Esophagus squamous epithelium (tissue), 5 donors: Measurements from ENCODE around the gene SVOPL. TPM values are rescaled to one million over a fixed set of nuclear protein-coding genes. Genes with fewer than 3 reads are reported as not detected.

Experiments used
- DNase-seq: peaks from one replicate; lab custom pipeline; 2025; lab: John Stamatoyannopoulos, UW
- H3K27ac ChIP-seq, 4 donors: fragments of 200-600 bp; sonication (generic); one replicate each; pipeline ENCODE4 v1.5.1; 2016 to 2019; ENCODE audit warnings: mild to moderate bottlenecking in 1 of 4
- H3K27me3 ChIP-seq, 4 donors: fragments of 200-600 bp; sonication (generic); 1 replicate in 3 of 4; 2 replicates in 1 of 4; pipeline versions ENCODE4 v1.5.1 to v1.6.0; 2017 to 2021; ENCODE audit warnings: antibody characterized with exemption in 1 of 4
- H3K36me3 ChIP-seq, 3 donors: fragments of 200-600 bp; sonication (generic); one replicate each; pipeline ENCODE4 v1.5.1; 2016 to 2019
- H3K4me1 ChIP-seq, 3 donors: fragments of 200-600 bp; sonication (generic); one replicate each; pipeline ENCODE4 v1.5.1; 2017 to 2019
- H3K4me3 ChIP-seq, 4 donors: fragments of 200-600 bp; sonication (generic); 1 replicate in 3 of 4; 2 replicates in 1 of 4; pipeline ENCODE4 v1.5.1; 2016 to 2019; ENCODE audit warnings: mild to moderate bottlenecking in 2 of 4, moderate library complexity in 1 of 4
- H3K9me3 ChIP-seq, 3 donors: fragments of 200-600 bp; sonication (generic); one replicate each; pipeline ENCODE4 v1.5.1; 2016 to 2019
- POLR2A ChIP-seq, 4 donors: fragments of 450-650 bp; IDR thresholded peaks; one replicate each; pipeline ENCODE4 v1.6.1; 2017; ENCODE audit warnings: antibody characterized with exemption in 4 of 4, mild to moderate bottlenecking in 4 of 4, moderate library complexity in 3 of 4
- WGBS, 2 donors: methylation state at CpG; one replicate each; pipeline ENCODE4 v1.1.5; 2018; 5-methylcytosine and 5-hydroxymethylcytosine counted together
- intact Hi-C: fragments of 100-400 bp; cut with DNase I; formaldehyde crosslinking; loops from one replicate; pipeline ENCODE4 v1.15.0; 2022
- total RNA-seq, 4 donors: library from RNA; depleted of rRNA; stranded (reverse); fragments of >200 nt; gene quantifications; one replicate each; pipeline ENCODE4 v1.1.0, GENCODE V29; 2016
- TF ChIP-seq, protein P1 (sequence below), 6 experiments: fragments of 450-650 bp in 4 of 6; fragments of 200-600 bp in 2 of 6; sonication (generic) in 2 of 6; IDR thresholded peaks; one replicate each; pipeline ENCODE4 v1.5.1; 2016 to 2019; ENCODE audit warnings: antibody characterized with exemption in 6 of 6, mild to moderate bottlenecking in 4 of 6, moderate library complexity in 4 of 6
- donor health status: DM: yes; HTN: yes; CAD: no.

The SVOPL gene
- total RNA-seq, 4 donors from 2014 or later: 0.18 TPM; not detected in 3

DNA sequence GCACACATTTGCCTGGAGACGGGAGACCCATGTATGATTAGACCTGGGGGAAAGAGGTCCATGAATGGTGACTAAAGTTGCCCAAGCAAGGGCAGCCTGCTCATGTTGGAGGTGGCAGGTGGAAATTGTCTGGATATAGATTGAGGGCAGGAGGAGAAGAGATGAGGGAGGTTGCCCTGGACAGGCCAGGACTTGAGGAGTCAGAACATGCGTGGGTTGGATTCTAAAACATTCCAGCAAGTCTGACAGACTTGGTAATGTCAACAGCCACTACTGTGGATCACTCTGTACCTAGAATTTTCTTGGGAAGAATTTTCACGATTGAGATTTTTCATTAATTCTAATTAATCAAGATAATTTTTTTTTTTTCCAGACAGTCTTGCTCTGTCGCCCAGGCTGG, 19.1 kb upstream of the SVOPL start:
- no peak for TF ChIP-seq POLR2A (IDR thresholded peaks at IDR 0.05)
- TF ChIP-seq, protein P1, sequence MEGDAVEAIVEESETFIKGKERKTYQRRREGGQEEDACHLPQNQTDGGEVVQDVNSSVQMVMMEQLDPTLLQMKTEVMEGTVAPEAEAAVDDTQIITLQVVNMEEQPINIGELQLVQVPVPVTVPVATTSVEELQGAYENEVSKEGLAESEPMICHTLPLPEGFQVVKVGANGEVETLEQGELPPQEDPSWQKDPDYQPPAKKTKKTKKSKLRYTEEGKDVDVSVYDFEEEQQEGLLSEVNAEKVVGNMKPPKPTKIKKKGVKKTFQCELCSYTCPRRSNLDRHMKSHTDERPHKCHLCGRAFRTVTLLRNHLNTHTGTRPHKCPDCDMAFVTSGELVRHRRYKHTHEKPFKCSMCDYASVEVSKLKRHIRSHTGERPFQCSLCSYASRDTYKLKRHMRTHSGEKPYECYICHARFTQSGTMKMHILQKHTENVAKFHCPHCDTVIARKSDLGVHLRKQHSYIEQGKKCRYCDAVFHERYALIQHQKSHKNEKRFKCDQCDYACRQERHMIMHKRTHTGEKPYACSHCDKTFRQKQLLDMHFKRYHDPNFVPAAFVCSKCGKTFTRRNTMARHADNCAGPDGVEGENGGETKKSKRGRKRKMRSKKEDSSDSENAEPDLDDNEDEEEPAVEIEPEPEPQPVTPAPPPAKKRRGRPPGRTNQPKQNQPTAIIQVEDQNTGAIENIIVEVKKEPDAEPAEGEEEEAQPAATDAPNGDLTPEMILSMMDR (IDR thresholded peaks at IDR 0.05): no peak
- no peak for DNase-seq
- H3K4me1 ChIP-seq: peaks cover 0 to 6% (median 0%) of the 10 kb centered on the region in 3 donors
- no peaks in the 10 kb centered on the region for H3K9me3 ChIP-seq
- no peak overlapping the region for H3K4me3 ChIP-seq
- no peak overlapping the region for H3K27ac ChIP-seq
- 22 to 54% methylated on average over 3 to 4 of the region's 4 CpGs for WGBS, 2 donors
- no peaks in the 10 kb centered on the region for H3K27me3 ChIP-seq
- intact Hi-C loops: no loop called here
- H3K36me3 ChIP-seq: no peaks in the 10 kb centered on the region

GRCh38 chr7:138716889-138717288, 15.7 kb upstream of the SVOPL start:
- H3K27me3 ChIP-seq: peaks cover 0 to 6% (median 0%) of the 10 kb centered on the region in 4 donors
- no peak for DNase-seq
- TF ChIP-seq POLR2A (IDR thresholded peaks at IDR 0.05): no peak
- TF ChIP-seq, protein P1 (IDR thresholded peaks at IDR 0.05): no peak
- intact Hi-C loops: no loop called here
- no peaks in the 10 kb centered on the region for H3K9me3 ChIP-seq
- peaks cover 0 to 6% (median 0%) of the 10 kb centered on the region in 3 donors for H3K4me1 ChIP-seq
- 83 to 98% methylated on average over 5 to 6 of the region's 7 CpGs for WGBS, 2 donors
- H3K36me3 ChIP-seq: no peaks in the 10 kb centered on the region
- no peak overlapping the region for H3K27ac ChIP-seq
- H3K4me3 ChIP-seq: no peak overlapping the region

DNA sequence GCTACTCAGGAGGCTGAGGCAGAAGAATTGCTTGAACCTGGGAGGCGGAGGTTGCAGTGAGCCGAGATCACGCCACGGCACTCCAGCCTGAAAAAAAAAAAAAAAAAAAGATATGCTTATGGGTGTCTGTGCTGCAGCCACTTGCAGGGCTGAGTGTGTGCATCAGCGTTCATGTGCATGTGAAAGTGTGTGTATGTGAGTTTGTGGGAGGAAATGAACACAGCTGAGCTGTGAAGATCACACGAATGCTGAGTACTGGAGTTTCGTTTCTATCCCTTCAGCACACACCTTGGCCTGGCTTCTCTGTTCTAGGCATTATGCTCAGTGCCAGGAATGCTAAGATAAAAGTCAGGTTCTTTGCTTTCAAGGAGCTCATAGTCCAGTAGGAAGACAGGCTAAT, 12.0 kb upstream of the SVOPL start:
- Histone ChIP-seq H3K36me3 (no peaks in the 10 kb centered on the region), H3K9me3 (no peaks in the 10 kb centered on the region), H3K4me3 (no peak overlapping the region), H3K27ac (no peak overlapping the region), H3K27me3 (peaks cover 0 to 6% (median 0%) of the 10 kb centered on the region in 4 donors), H3K4me1 (no peaks in the 10 kb centered on the region)
- no peak for TF ChIP-seq POLR2A (IDR thresholded peaks at IDR 0.05)
- TF ChIP-seq, protein P1 (IDR thresholded peaks at IDR 0.05): no peak
- 87% methylated on average over 7 of the region's 7 CpGs for WGBS, 2 donors
- intact Hi-C loops: no loop called here
- no peak for DNase-seq

GRCh38 chr7:138712652-138713051, 11.5 kb upstream of the SVOPL start:
- Histone ChIP-seq H3K4me3 (no peak overlapping the region), H3K27me3 (peaks cover 0 to 6% (median 0%) of the 10 kb centered on the region in 4 donors), H3K9me3 (no peaks in the 10 kb centered on the region), H3K4me1 (no peaks in the 10 kb centered on the region), H3K36me3 (no peaks in the 10 kb centered on the region), H3K27ac (no peak overlapping the region)
- DNase-seq: no peak
- WGBS, 2 donors: 93 to 94% methylated on average over 2 to 9 of the region's 9 CpGs
- intact Hi-C loops: no loop called here
- TF ChIP-seq, protein P1 (IDR thresholded peaks at IDR 0.05): no peak
- no peak for TF ChIP-seq POLR2A (IDR thresholded peaks at IDR 0.05)

DNA sequence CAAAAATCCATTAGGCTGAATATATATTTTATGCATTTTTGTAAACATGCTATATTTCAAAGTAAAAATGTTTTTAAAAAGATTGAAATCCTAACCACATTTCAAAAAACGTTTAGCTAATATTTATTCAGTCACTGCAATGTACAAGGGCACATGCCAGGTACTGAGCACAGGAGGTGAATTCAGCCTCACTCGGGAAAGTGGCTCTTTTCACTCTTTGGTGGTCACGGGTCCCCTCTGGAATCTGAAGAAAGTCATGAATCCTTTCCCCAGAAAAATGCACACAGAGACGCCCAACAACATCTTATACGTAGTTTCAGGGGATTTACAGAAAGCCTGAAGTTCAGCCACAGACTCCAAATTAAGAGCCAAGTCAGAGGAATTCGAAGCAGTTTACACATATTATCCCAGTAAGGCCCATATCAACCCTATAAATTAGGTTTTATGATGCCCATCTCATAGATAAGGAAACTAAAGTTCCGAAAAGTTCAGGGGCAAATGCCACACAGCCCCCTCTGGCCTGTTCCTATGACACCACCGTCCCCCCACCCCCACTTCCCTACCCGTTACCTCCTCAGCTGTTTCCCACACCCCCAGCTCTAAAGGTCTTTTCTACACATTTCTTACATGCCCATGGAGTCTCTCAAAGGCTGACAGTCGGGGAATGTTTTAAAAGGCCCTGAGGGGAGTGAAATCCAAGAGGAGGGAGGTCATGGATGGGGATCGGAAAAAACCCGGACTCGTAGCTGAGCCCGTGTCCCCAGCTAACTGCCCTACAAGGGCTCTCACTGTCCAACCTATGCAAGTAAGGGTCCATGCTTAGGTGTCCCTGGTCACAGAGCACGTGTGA, 9.6 kb upstream of the SVOPL start:
- TF ChIP-seq, protein P1 (IDR thresholded peaks at IDR 0.05): no peak
- TF ChIP-seq POLR2A (IDR thresholded peaks at IDR 0.05): no peak
- intact Hi-C loops: no loop called here
- Histone ChIP-seq H3K27ac (no peak overlapping the region), H3K4me1 (no peaks in the 10 kb centered on the region), H3K36me3 (no peaks in the 10 kb centered on the region), H3K9me3 (no peaks in the 10 kb centered on the region), H3K4me3 (no peak overlapping the region), H3K27me3 (peaks cover 0 to 6% (median 0%) of the 10 kb centered on the region in 4 donors)
- DNase-seq: no peak
- WGBS, 2 donors: 69% methylated on average over 10 to 12 of the region's 15 CpGs
